ENCODE results near the gene NSG1. TPM values are rescaled to one million over a fixed set of nuclear protein-coding genes. Genes with fewer than 3 reads are reported as not detected.

Gene NSG1
- polyA plus RNA-seq, 1 of the 3 experiments (the other 2 are of a cell fraction), result 11.4 TPM

DNA sequence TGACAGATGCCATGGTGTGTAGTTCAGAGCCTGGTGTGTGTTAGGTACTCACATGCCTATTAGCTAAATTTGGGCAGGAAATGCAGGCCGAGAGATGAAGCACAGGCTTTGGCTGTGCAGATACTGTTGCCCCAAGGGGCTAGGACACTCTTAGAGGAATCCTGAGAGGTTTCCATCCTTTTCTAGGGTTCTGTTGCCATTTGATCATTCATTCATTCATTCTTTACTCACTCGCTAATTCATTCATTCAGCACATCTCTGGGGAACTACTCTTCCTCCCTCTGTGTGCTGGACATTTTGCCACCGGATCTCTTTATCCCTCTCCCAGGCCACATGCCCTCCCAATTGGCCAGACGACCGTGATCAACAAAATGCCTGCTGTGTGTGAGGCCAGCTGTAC lies 43.9 kb upstream of the NSG1 start (continued):
- TF ChIP-seq EZH2phosphoT487 (IDR thresholded peaks at IDR 0.05; ENCODE audit: borderline replicate concordance, low read depth), result no peak

DNA sequence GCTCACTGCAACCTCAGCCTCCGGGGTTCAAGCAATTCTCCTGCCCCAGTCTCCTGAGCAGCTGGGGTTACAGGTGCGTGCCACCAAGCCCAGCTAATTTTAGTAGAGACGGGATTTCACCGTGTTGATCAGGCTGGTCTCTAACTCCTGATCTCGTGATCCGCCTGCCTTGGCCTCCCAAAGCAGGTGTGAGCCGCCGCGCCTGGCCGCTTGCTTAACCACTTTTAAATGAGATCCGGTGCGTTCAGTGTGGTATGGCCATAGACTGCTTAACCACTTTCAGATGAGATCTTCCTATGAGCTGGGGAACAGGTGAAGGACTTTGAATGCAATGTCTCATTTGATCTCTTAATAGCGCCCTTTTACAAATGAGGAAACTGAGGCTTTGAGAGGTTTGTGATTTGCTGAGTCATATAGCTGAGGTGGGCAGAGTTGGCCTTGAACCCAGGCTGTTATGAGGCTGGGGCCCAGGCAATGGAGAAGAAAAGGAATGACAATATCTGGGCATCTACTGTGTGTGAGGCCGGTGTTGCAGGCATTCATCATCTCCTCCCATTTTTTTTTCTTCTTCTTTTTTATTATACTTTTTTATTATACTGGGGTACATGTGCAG lies 41.9 kb upstream of the NSG1 start:
- H3K9ac ChIP-seq, result no peak overlapping the region
- no peak overlapping the region for H3K27ac ChIP-seq (ENCODE audit: low read depth in 2 of 2, low read length in 1 of 2)
- H3K9me2 ChIP-seq, result no peaks in the 10 kb centered on the region
- H3K27me3 ChIP-seq (ENCODE audit: insufficient read depth), result no peaks in the 10 kb centered on the region; the same call in 1 of the 2 replicates
- H3K4me3 ChIP-seq (ENCODE audit: low read depth in 2 of 2, low read length in 1 of 2), result no peak overlapping the region
- no peaks in the 10 kb centered on the region for H3K9me3 ChIP-seq
- TF ChIP-seq TCF12 (IDR thresholded peaks at IDR 0.05) (no peak), CHD2 (IDR thresholded peaks at IDR 0.05; ENCODE audit: low read length, partially characterized antibody) (no peak), POLR2AphosphoS5 (IDR thresholded peaks at IDR 0.05; ENCODE audit: low read depth, low read length) (no peak), GATA2 (CRISPR knock-in tag; IDR thresholded peaks at IDR 0.05) (no peak), CTCF (IDR thresholded peaks at IDR 0.05) (no peak), FOXM1 (IDR thresholded peaks at IDR 0.05; ENCODE audit: low read depth) (no peak), YY1 (IDR thresholded peaks at IDR 0.05; ENCODE audit: low read depth) (no peak)
- TF ChIP-seq, protein P1, sequence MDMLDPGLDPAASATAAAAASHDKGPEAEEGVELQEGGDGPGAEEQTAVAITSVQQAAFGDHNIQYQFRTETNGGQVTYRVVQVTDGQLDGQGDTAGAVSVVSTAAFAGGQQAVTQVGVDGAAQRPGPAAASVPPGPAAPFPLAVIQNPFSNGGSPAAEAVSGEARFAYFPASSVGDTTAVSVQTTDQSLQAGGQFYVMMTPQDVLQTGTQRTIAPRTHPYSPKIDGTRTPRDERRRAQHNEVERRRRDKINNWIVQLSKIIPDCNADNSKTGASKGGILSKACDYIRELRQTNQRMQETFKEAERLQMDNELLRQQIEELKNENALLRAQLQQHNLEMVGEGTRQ (IDR thresholded peaks at IDR 0.05; ENCODE audit: borderline replicate concordance, low read depth, low read length), result no peak
- TF ChIP-seq, protein P2, sequence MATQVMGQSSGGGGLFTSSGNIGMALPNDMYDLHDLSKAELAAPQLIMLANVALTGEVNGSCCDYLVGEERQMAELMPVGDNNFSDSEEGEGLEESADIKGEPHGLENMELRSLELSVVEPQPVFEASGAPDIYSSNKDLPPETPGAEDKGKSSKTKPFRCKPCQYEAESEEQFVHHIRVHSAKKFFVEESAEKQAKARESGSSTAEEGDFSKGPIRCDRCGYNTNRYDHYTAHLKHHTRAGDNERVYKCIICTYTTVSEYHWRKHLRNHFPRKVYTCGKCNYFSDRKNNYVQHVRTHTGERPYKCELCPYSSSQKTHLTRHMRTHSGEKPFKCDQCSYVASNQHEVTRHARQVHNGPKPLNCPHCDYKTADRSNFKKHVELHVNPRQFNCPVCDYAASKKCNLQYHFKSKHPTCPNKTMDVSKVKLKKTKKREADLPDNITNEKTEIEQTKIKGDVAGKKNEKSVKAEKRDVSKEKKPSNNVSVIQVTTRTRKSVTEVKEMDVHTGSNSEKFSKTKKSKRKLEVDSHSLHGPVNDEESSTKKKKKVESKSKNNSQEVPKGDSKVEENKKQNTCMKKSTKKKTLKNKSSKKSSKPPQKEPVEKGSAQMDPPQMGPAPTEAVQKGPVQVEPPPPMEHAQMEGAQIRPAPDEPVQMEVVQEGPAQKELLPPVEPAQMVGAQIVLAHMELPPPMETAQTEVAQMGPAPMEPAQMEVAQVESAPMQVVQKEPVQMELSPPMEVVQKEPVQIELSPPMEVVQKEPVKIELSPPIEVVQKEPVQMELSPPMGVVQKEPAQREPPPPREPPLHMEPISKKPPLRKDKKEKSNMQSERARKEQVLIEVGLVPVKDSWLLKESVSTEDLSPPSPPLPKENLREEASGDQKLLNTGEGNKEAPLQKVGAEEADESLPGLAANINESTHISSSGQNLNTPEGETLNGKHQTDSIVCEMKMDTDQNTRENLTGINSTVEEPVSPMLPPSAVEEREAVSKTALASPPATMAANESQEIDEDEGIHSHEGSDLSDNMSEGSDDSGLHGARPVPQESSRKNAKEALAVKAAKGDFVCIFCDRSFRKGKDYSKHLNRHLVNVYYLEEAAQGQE (IDR thresholded peaks at IDR 0.05; ENCODE audit: low read depth, low read length), result no peak
- ChIA-PET CTCF (interaction anchor here (1.4 kb wide), 1 partner anchor 11 kb away, joined by 4 read pairs; no protein-coding TSS in a partner anchor), POLR2A (no interaction called here)
- no peaks in the 10 kb centered on the region for H3K36me3 ChIP-seq (replicated peaks in 1 of 2; ENCODE audit: control insufficient read depth in 1 of 2, insufficient read depth in 2 of 2, low read length in 1 of 2)
- no peaks in the 10 kb centered on the region for H3F3A ChIP-seq (replicated peaks; ENCODE audit: insufficient read depth)
- no peaks in the 10 kb centered on the region for H3K4me1 ChIP-seq (ENCODE audit: control insufficient read depth in 1 of 2, insufficient read depth in 2 of 2, low read depth in 1 of 2, low read length in 1 of 2)
- no peaks in the 10 kb centered on the region for H4K20me1 ChIP-seq (ENCODE audit: insufficient read depth)
- H2AFZ ChIP-seq (ENCODE audit: low read depth), result no peak overlapping the region
- no peak for DNase-seq
- no peaks in the 10 kb centered on the region for H3K79me2 ChIP-seq (ENCODE audit: insufficient read depth)
- no peak overlapping the region for H3K4me2 ChIP-seq
- 75% methylated on average over 14 of the region's 14 CpGs for WGBS (ENCODE audit: low lambda C conversion rate)
